Esophagus squamous epithelium (tissue), 5 donors: ENCODE results near the gene ANTXR2. TPM values are rescaled to one million over a fixed set of nuclear protein-coding genes. Genes with fewer than 3 reads are reported as not detected.

Source experiments
- DNase-seq: peaks from one replicate; lab custom pipeline; 2025; lab: John Stamatoyannopoulos, UW
- H3K27ac ChIP-seq, 4 donors: fragments of 200-600 bp; sonication (generic); one replicate each; pipeline ENCODE4 v1.5.1; 2016 to 2019; ENCODE audit warnings: mild to moderate bottlenecking in 1 of 4
- H3K27me3 ChIP-seq, 4 donors: fragments of 200-600 bp; sonication (generic); 1 replicate in 3 of 4; 2 replicates in 1 of 4; pipeline versions ENCODE4 v1.5.1 to v1.6.0; 2017 to 2021; ENCODE audit warnings: antibody characterized with exemption in 1 of 4
- H3K36me3 ChIP-seq, 3 donors: fragments of 200-600 bp; sonication (generic); one replicate each; pipeline ENCODE4 v1.5.1; 2016 to 2019
- H3K4me1 ChIP-seq, 3 donors: fragments of 200-600 bp; sonication (generic); one replicate each; pipeline ENCODE4 v1.5.1; 2017 to 2019
- H3K4me3 ChIP-seq, 4 donors: fragments of 200-600 bp; sonication (generic); 1 replicate in 3 of 4; 2 replicates in 1 of 4; pipeline ENCODE4 v1.5.1; 2016 to 2019; ENCODE audit warnings: mild to moderate bottlenecking in 2 of 4, moderate library complexity in 1 of 4
- H3K9me3 ChIP-seq, 3 donors: fragments of 200-600 bp; sonication (generic); one replicate each; pipeline ENCODE4 v1.5.1; 2016 to 2019
- POLR2A ChIP-seq, 4 donors: fragments of 450-650 bp; IDR thresholded peaks; one replicate each; pipeline ENCODE4 v1.6.1; 2017; ENCODE audit warnings: antibody characterized with exemption in 4 of 4, mild to moderate bottlenecking in 4 of 4, moderate library complexity in 3 of 4
- WGBS, 2 donors: methylation state at CpG; one replicate each; pipeline ENCODE4 v1.1.5; 2018; 5-methylcytosine and 5-hydroxymethylcytosine counted together
- intact Hi-C: fragments of 100-400 bp; cut with DNase I; formaldehyde crosslinking; loops from one replicate; pipeline ENCODE4 v1.15.0; 2022
- total RNA-seq, 4 donors: library from RNA; depleted of rRNA; stranded (reverse); fragments of >200 nt; gene quantifications; one replicate each; pipeline ENCODE4 v1.1.0, GENCODE V29; 2016
- TF ChIP-seq, protein P1 (sequence below), 6 experiments: fragments of 450-650 bp in 4 of 6; fragments of 200-600 bp in 2 of 6; sonication (generic) in 2 of 6; IDR thresholded peaks; one replicate each; pipeline ENCODE4 v1.5.1; 2016 to 2019; ENCODE audit warnings: antibody characterized with exemption in 6 of 6, mild to moderate bottlenecking in 4 of 6, moderate library complexity in 4 of 6
- donor health status: DM: yes; HTN: yes; CAD: no.

ANTXR2 gene
- total RNA-seq, 4 donors from 2014 or later, result 1.6 to 60.3 (median 21.5) TPM

DNA sequence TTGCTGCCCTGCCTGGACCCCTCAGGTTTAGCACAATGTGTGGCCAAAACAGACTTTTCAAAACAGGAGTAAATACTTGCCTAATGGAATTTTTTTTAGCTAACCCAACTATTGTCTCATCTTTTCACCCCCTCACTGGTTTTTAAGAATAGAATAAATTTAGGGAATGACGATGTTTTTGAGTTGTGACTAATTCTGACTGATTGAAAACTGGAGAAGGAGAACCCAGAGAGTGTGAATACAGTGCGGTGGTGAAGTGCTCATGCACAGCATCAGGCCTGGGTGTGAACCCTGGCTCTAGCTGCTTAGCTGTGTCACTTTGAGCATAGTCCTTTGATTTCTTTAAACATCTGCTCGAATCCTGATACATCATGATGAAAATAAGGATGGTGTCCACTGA is 10.5 kb downstream of the ANTXR2 start:
- no peaks in the 10 kb centered on the region for H3K9me3 ChIP-seq
- H3K27me3 ChIP-seq, result no peaks in the 10 kb centered on the region
- DNase-seq, result no peak
- H3K4me1 ChIP-seq, result peaks cover 0 to 15% (median 0%) of the 10 kb centered on the region in 3 donors
- no peak overlapping the region for H3K4me3 ChIP-seq
- intact Hi-C loops, result no loop called here
- 63 to 81% methylated on average over 3 of the region's 3 CpGs for WGBS, 2 donors
- H3K27ac ChIP-seq, result no peak overlapping the region
- TF ChIP-seq POLR2A (IDR thresholded peaks at IDR 0.05), result no peak
- TF ChIP-seq, protein P1, sequence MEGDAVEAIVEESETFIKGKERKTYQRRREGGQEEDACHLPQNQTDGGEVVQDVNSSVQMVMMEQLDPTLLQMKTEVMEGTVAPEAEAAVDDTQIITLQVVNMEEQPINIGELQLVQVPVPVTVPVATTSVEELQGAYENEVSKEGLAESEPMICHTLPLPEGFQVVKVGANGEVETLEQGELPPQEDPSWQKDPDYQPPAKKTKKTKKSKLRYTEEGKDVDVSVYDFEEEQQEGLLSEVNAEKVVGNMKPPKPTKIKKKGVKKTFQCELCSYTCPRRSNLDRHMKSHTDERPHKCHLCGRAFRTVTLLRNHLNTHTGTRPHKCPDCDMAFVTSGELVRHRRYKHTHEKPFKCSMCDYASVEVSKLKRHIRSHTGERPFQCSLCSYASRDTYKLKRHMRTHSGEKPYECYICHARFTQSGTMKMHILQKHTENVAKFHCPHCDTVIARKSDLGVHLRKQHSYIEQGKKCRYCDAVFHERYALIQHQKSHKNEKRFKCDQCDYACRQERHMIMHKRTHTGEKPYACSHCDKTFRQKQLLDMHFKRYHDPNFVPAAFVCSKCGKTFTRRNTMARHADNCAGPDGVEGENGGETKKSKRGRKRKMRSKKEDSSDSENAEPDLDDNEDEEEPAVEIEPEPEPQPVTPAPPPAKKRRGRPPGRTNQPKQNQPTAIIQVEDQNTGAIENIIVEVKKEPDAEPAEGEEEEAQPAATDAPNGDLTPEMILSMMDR (IDR thresholded peaks at IDR 0.05), result no peak
- H3K36me3 ChIP-seq, result peaks cover 0 to 16% (median 0%) of the 10 kb centered on the region in 3 donors

DNA sequence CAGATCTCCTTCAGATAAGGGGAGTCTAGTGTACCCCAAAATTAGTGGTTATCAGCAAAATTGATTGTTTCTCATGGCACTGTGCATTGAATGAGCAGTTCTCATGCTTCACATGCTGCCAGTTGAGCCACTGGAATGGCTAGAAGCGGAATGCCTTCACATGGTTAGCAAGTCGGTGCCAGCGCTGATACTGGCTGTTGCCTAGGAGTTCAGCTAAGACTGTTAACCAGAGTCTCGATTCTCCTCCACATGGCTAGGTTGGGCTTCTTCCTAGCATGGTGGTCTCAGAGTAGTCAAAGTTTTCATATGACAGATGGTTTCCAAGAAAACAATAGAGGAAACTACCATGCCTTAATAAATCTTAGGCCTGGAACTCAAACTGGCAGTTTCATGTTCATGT is 12.2 kb downstream of the ANTXR2 start:
- H3K9me3 ChIP-seq, result no peaks in the 10 kb centered on the region
- peaks cover 0 to 5% (median 0%) of the 10 kb centered on the region in 3 donors for H3K36me3 ChIP-seq
- H3K4me3 ChIP-seq, result no peak overlapping the region
- WGBS, 2 donors, result 91 to 95% methylated on average over 4 of the region's 4 CpGs
- no peak overlapping the region for H3K27ac ChIP-seq
- no peaks in the 10 kb centered on the region for H3K27me3 ChIP-seq
- no peak for TF ChIP-seq POLR2A (IDR thresholded peaks at IDR 0.05)
- TF ChIP-seq, protein P1 (IDR thresholded peaks at IDR 0.05), result no peak
- DNase-seq, result no peak
- intact Hi-C loops, result no loop called here
- peaks cover 0 to 15% (median 0%) of the 10 kb centered on the region in 3 donors for H3K4me1 ChIP-seq

DNA sequence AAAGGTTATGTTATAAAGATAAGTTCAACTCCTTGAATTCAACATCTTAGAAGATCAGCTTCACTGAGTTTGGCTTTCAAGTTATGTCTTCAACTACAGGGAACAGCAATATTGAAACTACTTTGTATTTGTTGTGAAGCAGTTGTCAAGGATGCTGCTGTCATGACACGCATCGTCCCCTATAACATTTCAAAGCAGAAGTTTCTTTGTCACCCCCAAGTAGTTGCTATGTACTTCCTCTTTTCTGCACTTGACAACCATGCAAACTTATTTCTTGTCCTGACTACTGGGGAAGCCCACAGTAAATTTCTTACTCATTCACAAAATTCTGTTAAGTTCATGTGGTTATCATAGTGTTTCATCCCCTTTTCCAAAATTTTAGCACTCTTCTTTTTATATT is 14.3 kb downstream of the ANTXR2 start:
- DNase-seq, result no peak
- Histone ChIP-seq H3K9me3 (no peaks in the 10 kb centered on the region), H3K27ac (peak overlapping the region in 1 of 4 donors; percentile 54)

DNA sequence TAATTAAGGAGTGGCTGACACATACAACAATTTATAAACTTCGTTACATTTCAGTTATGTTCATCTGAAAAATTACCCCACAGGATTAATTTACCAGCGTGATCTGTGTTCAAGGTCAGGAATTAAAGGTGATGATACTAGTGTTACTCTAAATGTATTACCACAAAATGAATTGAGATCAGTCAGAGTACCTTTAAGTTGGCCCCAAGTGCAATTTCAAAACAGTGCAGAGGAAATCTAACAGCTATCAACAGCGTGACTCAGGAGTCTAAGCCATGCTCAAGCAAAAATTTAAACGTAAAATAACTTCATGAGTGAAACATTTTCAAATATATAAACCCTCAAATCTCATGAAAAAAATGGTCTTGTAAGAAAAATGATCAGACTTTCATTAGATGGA is 18.7 kb downstream of the ANTXR2 start:
- Histone ChIP-seq H3K27me3 (no peaks in the 10 kb centered on the region), H3K9me3 (no peaks in the 10 kb centered on the region), H3K36me3 (peaks cover 0 to 4% (median 0%) of the 10 kb centered on the region in 3 donors), H3K4me1 (peaks cover 0 to 30% (median 0%) of the 10 kb centered on the region in 3 donors), H3K4me3 (no peak overlapping the region), H3K27ac (no peak overlapping the region)
- intact Hi-C loops, result no loop called here
- DNase-seq, result no peak
- WGBS, 2 donors, result 78 to 85% methylated on average over 4 of the region's 4 CpGs
- TF ChIP-seq, protein P1 (IDR thresholded peaks at IDR 0.05), result no peak
- TF ChIP-seq POLR2A (IDR thresholded peaks at IDR 0.05), result no peak

More for the DNA sequence above, 14.3 kb downstream of the ANTXR2 start:
- H3K27me3 ChIP-seq, result no peaks in the 10 kb centered on the region
- 10 to 60% methylated on average over 2 of the region's 2 CpGs for WGBS, 2 donors
- no peak overlapping the region for H3K4me3 ChIP-seq
- H3K36me3 ChIP-seq, result no peaks in the 10 kb centered on the region
- intact Hi-C loops, result no loop called here
- peaks cover 0 to 20% (median 0%) of the 10 kb centered on the region in 3 donors for H3K4me1 ChIP-seq
- TF ChIP-seq, protein P1 (IDR thresholded peaks at IDR 0.05), result no peak
- no peak for TF ChIP-seq POLR2A (IDR thresholded peaks at IDR 0.05)

DNA sequence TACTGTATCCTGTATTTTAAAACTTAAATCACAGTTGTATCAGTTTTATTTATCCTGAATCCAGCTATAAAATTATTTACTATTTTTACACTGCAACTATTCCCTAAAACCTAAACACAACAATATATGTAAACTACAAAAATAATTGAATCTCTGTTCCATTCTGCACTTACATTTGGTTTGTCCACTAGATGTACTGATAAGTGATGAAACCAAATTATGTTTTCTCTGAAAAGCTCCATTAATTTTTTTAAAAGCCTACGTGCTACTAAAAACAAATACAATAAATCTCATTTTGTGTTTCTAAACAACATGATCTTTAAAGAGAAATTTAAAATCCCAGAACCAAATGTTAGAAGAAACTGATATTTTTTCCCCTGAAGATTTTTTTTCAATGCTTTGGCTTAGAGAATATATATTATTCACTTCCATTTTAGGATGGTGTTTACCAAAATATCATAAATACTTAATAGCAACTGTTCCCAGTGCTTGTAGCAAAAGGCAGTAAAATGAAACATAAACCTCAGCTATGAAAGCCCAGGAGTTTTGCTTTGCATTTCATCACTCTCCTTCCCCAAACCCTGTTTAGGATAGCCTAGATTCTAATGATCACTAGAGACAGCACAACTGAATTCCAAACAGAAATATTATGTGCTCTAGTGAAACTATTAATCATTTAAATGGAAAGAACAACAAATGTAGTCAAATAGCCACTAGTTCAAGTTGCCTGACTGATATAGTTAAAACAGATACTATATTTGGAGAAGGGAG is 19.7 kb downstream of the ANTXR2 start:
- intact Hi-C loops, result no loop called here

More for the DNA sequence above, 19.7 kb downstream of the ANTXR2 start:
- no peaks in the 10 kb centered on the region for H3K9me3 ChIP-seq
- H3K36me3 ChIP-seq, result peaks cover 0 to 4% (median 0%) of the 10 kb centered on the region in 3 donors
- no peak for TF ChIP-seq POLR2A (IDR thresholded peaks at IDR 0.05)
- TF ChIP-seq, protein P1 (IDR thresholded peaks at IDR 0.05), result no peak
- WGBS, 2 donors, result 74 to 97% methylated on average over 1 of the region's 1 CpG
- DNase-seq, result no peak
- H3K27me3 ChIP-seq, result no peaks in the 10 kb centered on the region
- peaks cover 0 to 24% (median 0%) of the 10 kb centered on the region in 3 donors for H3K4me1 ChIP-seq
- H3K4me3 ChIP-seq, result no peak overlapping the region
- no peak overlapping the region for H3K27ac ChIP-seq
